HG03039 (cell line): ENCODE measurements around the gene NFE2L3.

Source experiments
- ATAC-seq: cut with Tn5 transposase; IDR thresholded peaks from one replicate; pipeline ENCODE4 v1.9.1; 2021; ENCODE audit warnings: mild to moderate bottlenecking, moderate library complexity; ENCODE audit not compliant: unreplicated experiment

The NFE2L3 gene

DNA sequence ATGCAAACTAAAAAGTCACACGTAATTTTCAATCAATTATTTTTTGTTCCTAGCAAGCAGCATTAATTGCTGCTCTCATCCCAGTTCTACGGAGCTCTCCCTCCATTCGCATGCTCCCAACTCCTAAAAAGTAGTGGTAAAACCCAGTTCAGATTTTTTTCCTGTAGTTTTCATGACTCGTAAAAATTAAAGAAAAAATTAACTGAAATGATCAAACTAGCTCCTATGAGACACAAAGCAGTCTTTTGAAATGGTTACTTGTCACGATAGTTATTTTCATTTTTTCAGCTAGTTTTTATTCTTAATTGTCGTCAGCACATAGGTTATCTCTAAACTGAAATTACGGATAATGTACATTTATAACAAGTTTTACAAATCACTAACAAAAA lies 46.8 kb downstream of the NFE2L3 start:
- ATAC-seq: no peak

DNA sequence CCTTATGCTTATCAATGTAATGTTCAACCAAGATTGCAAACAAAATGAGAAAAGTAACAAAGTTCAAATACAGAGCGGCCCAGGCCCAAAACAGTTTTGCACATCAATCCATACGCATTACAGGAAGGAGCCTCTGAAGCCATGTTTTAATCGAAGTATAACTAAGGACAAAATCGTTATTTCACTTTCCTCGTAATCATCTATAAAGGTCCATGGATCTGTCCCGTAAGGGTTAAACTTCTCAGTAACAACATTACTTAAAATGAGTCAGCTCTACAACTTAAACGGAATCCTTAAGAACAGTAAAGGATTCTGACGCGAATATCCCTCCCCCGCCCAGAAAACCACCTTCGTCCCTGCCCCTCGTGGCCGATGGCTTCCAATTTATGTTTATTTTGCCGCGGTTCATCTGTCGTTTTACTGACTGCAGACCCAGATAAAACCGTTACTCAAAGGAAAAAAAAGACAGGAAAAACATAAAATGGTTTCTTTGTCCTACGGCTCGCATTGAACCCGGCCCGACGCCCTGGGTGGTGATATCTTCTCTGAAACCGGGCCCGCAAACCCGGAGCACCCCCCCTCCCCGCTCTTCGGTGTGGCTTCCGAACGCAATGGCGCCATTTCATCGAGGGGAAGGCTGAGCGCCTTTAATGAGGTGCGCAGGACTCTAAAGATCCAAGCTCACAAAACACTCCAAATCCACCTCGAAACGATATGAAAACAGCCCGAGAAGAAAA lies 47.5 kb downstream of the NFE2L3 start:
- ATAC-seq: no peak

DNA sequence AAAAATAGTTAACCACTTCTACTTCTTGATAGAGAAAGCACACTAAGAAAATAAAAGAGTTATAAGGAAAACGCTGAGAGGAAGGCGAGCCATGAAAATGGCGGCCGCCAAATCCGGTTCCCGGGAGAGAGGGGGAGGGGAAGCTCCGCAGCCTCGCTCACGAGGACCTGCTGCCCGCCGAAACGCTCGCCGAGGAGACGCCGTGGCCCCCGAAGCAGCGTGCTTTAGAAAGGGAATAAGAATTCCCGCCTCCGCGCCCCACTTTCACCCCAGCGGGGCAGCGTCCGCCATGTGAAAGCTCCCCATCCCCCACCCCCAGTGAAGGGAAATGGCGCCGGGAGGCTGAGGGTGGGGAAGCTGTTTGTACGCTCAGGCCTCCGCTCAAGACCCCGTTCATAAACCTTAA lies 48.0 kb downstream of the NFE2L3 start:
- no peak for ATAC-seq

DNA sequence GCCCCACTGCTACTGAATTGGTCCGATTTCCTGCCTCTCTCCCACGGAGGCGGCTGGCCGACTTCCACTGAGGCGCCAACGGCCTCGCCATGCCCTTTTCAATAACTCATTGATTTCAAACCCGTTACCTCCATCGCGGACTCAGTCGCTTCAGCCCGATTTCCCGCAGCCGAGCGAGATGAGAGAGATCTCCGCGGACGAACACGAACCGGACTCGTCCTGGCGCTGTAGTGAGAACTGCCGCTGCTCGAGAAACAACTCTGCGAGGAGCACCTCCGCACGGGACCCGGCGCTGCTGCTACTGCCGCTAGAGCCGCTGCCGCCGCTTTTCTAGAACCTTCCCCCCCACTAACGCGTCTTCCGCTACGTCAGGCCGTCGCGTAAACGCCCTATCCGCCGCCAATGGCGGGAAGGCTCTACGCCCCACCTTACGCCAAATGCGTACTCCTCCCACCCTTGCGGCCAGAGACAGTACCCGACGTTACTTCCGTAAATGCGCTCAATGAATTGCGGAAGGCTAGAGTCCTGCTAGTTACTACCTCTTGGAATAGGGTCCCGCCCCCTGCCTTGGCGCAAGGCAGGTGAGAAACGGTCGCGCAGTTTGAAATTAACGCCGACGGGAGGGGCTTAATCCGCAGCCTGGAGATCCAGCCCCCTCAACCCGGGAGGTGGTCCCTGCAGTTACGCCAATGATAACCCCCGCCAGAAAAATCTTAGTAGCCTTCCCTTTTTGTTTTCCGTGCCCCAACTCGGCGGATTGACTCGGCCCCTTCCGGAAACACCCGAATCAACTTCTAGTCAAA lies 48.6 kb downstream of the NFE2L3 start, which contains the start of gene HNRNPA2B1:
Gene HNRNPA2B1, minus strand, starts transcription at position 303 of the 803 bp plus-strand sequence. Its CDS starts 169 bp downstream, at position 134.
- peak; percentile 48 for ATAC-seq

DNA sequence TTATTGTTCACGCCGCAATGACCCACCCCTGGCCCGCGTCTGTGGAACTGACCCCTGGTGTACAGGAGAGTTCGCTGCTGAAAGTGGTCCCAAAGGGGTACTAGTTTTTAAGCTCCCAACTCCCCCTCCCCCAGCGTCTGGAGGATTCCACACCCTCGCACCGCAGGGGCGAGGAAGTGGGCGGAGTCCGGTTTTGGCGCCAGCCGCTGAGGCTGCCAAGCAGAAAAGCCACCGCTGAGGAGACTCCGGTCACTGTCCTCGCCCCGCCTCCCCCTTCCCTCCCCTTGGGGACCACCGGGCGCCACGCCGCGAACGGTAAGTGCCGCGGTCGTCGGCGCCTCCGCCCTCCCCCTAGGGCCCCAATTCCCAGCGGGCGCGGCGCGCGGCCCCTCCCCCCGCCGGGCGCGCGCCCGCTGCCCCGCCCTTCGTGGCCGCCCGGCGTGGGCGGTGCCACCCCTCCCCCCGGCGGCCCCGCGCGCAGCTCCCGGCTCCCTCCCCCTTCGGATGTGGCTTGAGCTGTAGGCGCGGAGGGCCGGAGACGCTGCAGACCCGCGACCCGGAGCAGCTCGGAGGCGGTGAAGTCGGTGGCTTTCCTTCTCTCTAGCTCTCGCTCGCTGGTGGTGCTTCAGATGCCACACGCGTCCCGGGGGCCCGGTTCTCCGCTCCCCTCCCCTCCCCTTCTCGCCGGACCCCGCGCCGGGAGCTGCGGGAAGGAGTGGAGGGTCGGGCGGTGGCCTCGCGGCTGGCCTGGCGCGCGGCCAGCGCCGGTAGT lies 49.4 kb downstream of the NFE2L3 start, which contains the start of gene CBX3:
Gene CBX3, plus strand, starts transcription at position 499 of the 772 bp plus-strand sequence. CDS start 1,254 bp downstream, outside the sequence.
- ATAC-seq: peak; percentile 39

DNA sequence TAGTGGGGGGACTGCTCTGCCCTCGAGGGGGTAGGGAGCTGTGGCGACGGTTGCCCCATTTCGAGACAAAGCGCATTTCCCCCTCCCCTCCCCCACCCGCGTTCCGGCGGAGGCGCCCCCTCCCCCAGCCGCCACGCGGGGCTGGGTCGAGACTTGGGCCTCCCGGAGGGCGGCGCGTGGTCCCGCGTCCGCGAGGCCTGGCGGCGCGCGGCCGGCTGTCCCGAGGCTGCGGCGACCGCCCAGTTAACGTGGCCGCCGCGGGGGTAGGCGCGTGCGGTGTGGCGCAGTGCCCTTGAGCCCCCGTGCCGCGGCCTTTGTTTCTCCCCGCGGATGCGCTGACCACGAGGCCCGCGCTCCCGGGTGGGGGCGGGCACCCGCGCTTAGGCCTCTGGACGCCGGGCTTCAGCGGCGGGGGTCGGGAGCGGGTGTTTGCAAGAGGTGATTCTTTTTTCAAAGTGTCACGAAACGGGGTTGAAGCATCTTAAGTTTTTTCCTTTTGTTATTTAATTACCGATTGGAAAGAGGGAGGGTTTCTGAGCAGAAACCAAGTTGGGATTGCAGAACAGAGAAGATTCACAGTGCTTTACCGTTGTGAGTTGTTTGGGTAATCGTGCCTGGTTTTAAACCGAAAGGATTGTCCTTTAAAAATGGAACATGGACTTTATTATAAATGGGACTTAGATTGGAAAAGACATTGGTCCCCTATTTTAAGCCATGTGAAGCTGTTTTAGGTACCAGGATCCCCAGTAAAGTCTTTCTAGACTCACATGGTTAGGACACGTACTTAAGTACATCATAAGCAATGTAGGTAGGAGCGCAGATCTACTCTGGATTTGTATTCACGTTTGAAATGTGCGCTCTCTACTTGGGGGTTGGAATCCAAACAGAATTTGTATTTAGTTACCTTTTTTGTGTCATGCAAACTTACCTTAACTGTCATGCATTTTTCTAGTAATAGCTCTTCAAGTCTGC lies 50.3 kb downstream of the NFE2L3 start:
- peak; percentile 11 for ATAC-seq

DNA sequence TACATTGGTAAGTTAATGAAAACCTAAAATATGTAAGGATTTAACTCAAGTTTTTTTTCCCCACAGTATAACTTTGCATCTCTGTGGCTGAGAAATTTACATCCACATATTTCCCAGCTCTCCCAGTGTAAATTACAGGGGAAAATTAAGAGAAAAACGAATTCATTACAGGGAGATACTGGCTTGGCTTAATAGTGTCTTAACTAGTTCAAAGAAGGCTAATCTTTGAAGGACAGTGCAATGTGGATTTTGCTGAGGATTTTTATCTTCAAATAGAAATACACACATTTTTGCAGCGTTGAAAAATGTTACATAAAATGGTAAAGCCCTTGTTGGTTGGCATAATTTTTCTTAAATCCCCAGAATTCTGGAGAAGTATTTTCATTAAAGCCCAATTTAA lies 51.0 kb downstream of the NFE2L3 start:
- no peak for ATAC-seq

DNA sequence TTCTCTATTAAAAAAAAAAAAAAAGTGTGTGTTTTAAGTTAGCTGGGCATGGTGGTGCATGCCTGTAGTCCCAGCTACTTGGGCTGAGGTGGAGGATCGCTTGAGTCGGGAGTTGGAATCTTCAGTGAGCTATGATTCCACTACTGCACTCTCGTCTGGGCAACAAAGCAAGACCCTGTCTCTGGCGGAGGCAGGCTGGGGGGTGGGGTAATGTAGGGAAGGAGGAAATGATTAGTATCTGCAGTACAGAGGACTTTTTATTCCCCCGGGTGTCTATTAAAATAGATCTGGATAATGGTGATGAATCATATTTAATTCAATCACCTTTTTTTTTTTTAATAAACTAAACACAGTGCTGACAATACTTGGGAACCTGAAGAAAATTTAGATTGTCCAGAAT lies 56.0 kb downstream of the NFE2L3 start:
- ATAC-seq: no peak

DNA sequence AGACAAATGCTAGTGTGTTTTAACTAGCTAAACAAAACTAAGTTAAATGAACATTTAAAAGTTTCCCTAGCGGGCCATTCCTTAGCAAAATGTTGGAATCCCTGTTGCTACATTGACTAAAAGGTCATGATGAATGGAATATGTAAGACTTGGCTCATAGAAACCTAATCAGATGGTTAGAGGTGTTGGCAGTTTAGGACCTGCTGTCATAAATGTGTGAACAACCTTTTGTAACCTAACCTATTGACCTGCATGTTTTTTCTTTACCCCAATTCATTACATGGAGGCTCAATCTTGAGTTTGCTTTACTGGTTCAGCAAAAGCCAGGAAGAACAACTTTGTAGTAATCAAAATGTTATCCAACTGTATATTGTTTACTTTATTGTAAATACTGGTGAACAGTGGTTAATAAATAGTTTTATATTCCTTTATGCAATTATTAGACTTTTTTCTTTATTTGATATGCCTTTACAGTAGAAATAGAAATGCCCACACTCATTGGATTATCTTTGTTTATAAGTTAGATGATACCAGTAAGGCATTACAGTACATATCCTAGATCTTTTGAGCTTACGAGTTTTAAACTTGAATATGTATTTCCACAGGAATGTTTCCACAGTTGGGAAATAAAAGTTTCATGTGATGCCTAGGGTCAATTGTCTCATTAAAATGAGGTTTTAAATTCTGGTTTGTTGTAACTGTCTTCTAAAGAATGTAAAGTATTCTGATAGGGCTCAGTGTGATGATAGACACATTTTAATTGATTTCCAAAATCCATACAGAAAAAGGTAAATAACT lies 61.1 kb downstream of the NFE2L3 start:
- ATAC-seq: no peak

DNA sequence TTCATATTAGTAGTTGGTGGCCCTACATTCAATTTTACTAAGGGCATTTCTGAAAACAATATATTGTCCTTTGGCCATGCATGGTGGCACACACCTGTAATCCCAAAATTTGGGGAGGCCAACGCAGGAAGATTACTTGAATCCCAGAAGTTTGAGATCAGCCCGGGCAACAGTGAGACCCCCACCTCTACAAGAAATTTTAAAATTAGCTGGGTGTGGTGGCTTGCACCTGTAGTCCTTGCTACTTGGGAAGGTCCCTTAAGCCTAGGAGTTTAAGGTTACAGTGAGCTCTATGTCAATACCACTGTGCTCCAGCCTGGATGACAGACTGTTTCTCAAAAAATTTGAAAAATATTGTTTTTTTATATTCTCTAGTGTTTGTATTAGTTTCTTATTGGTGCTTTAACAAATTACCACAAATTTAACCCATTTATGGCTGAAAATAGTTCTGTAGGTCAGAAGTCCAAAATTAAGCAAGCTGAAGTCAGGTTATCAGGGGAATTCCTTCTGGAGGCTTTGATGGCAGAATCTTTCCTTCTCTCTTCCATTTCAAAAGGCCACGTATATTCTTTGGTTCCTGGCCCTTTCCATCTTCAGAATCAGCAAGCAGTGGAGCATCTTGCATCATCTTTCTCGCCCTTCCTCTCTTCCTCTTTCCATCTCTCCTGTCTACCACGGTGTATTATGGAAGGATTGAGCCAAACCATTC lies 62.0 kb downstream of the NFE2L3 start:
- no peak for ATAC-seq

DNA sequence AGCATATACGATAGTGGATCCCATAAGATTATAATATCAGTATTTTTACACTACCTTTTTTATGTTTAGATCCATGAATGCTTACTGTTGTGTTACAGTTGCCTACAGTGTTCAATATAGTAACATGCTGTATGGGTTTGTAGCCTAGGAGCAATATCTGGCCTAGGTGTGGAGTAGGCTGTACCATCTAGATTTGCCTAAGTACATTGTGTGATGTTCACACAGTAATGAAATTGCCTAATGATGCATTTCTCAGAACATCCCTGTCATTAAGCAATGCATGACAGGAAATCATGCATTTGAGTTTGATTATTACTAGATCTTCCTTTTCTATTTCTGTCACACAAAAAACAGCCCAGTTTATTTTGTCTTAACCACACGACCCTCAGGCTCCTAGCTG lies 64.1 kb downstream of the NFE2L3 start:
- no peak for ATAC-seq

DNA sequence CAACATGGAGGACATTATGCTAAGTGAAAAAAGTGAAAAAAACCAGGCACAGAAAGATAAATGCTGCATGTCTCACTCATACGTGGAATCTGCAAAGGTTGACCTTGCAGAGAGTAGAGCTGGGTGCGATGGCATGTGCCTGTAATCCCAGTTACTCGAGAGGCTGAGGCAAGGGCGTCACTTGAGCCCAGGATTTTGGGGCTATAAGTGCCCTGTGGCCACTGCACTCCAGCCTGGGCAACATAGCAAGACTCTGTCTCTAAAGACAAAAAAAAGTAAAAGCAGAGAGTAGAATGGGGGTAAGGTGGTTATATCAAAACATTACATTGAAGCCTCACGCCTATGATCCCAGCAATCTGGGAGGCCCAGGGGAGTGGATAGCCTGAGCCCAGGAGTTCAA lies 72.4 kb downstream of the NFE2L3 start:
- no peak for ATAC-seq

DNA sequence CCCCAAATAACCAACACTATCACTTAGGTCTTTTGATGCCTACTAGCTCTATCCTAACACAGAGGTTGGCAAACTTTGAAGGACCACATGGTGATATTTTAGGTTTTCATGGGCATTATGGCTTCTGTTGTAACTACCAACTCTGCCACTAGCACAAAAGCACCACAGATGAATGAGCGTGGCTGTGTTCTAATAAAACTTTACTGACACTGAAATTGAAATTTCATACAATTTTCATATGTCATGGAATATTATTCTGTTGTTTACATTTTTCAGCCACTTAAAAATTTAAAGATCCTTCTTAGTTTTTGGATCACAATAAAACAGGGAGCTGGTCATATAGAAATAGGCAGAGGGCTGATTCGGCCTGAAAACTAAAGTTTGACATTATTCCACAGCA lies 76.0 kb downstream of the NFE2L3 start:
- ATAC-seq: no peak

DNA sequence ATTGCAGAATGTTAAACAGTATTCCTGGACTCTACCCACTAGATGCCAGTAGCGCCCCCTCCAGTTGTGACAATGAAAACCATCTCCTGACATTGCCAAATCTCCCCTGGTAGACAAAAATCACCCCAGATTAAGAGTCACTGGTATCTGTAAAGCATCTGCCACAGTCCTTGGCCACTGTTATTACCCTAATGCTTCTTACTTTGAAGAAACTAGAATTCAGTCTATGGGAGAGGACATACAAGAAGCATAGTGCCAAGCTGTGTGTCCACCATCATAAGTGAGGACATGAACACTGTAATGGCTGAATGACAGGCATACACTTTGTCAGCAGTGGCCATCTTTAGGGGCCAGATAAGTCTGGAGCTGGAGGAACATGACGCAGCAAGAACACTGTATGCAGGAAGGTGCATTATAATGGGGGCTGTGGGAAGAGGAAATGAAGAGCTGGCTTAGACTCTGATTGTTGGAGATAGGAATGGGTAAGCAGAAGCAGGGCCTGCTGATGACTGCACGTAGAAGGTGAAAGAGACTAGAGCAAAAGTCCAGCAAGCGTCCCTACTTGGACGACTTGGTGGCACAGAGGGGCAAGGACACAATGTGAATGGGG lies 82.0 kb downstream of the NFE2L3 start:
- ATAC-seq: no peak
